ENCODE measurements around the gene RIN3. TPM values are rescaled to one million over a fixed set of nuclear protein-coding genes. Genes with fewer than 3 reads are reported as not detected.

Gene RIN3
- total RNA-seq, 1 donor from 2014 or later, result 28.0 TPM

GRCh38 chr14:92502541-92503286 is 10.9 kb upstream of the RIN3 start:
- Histone ChIP-seq H3K79me2 (ENCODE audit: insufficient read depth, low read length) (no peaks in the 10 kb centered on the region), H4K20me1 (ENCODE audit: insufficient read depth, low read length) (no peaks in the 10 kb centered on the region), H3K9me3 (ENCODE audit: insufficient read depth, low read depth, low read length) (no peaks in the 10 kb centered on the region), H3K27ac (ENCODE audit: low read depth, low read length) (no peak overlapping the region), H3K4me3 (ENCODE audit: insufficient read depth, low read depth, low read length) (no peak overlapping the region), H3K4me1 (ENCODE audit: insufficient read depth, low read length) (peaks cover 20% of the 10 kb centered on the region), H2AFZ (ENCODE audit: low read depth, low read length) (no peak overlapping the region), H3K36me3 (ENCODE audit: insufficient read depth, low read length) (no peaks in the 10 kb centered on the region), H3K27me3 (ENCODE audit: insufficient read depth, low read length) (peaks cover 5% of the 10 kb centered on the region), H3K4me2 (ENCODE audit: low read length) (no peak overlapping the region), H3K9ac (ENCODE audit: low read length) (no peak overlapping the region)
- peaks cover 3% of the 10 kb centered on the region for H3K9me3 Mint-ChIP-seq (ENCODE audit: unreplicated experiment)
- TF ChIP-seq EZH2 (IDR thresholded peaks at IDR 0.05; ENCODE audit: insufficient read depth, low read length) (no peak), CTCF (IDR thresholded peaks at IDR 0.05; ENCODE audit: insufficient read depth, low read depth, low read length) (no peak)
- FAIRE-seq (no peak), DNase-seq (ENCODE audit: low read depth) (no peak)
- no peak overlapping the region for H3K4me3 Mint-ChIP-seq (ENCODE audit: unreplicated experiment)
- H3K4me1 Mint-ChIP-seq (ENCODE audit: low read depth, unreplicated experiment), result peaks cover 31% of the 10 kb centered on the region
- peak overlapping the region; percentile 62 for H3K27ac Mint-ChIP-seq (ENCODE audit: unreplicated experiment)
- peaks cover 4% of the 10 kb centered on the region for H3K27me3 Mint-ChIP-seq (ENCODE audit: low read depth, unreplicated experiment)
- no peaks in the 10 kb centered on the region for H3K36me3 Mint-ChIP-seq (ENCODE audit: low read depth, unreplicated experiment)

GRCh38 chr14:92503756-92504491 is 9.7 kb upstream of the RIN3 start:
- DNase-seq (ENCODE audit: low read depth) (peak; percentile 62), FAIRE-seq (peak; percentile 73)
- Histone ChIP-seq H3K9ac (ENCODE audit: low read length) (peak overlapping the region; percentile 0), H3K27me3 (ENCODE audit: insufficient read depth, low read length) (peaks cover 5% of the 10 kb centered on the region), H4K20me1 (ENCODE audit: insufficient read depth, low read length) (no peaks in the 10 kb centered on the region), H3K27ac (ENCODE audit: low read depth, low read length) (peak overlapping the region; percentile 33), H3K79me2 (ENCODE audit: insufficient read depth, low read length) (no peaks in the 10 kb centered on the region), H3K36me3 (ENCODE audit: insufficient read depth, low read length) (no peaks in the 10 kb centered on the region), H3K9me3 (ENCODE audit: insufficient read depth, low read depth, low read length) (no peaks in the 10 kb centered on the region), H3K4me2 (ENCODE audit: low read length) (peak overlapping the region; percentile 26), H3K4me1 (ENCODE audit: insufficient read depth, low read length) (peaks cover 20% of the 10 kb centered on the region), H3K4me3 (ENCODE audit: insufficient read depth, low read depth, low read length) (no peak overlapping the region), H2AFZ (ENCODE audit: low read depth, low read length) (no peak overlapping the region)
- H3K4me3 Mint-ChIP-seq (ENCODE audit: unreplicated experiment), result no peak overlapping the region
- no peaks in the 10 kb centered on the region for H3K36me3 Mint-ChIP-seq (ENCODE audit: low read depth, unreplicated experiment)
- H3K27ac Mint-ChIP-seq (ENCODE audit: unreplicated experiment), result peak overlapping the region; percentile 80
- peaks cover 3% of the 10 kb centered on the region for H3K9me3 Mint-ChIP-seq (ENCODE audit: unreplicated experiment)
- H3K27me3 Mint-ChIP-seq (ENCODE audit: low read depth, unreplicated experiment), result peaks cover 3% of the 10 kb centered on the region
- peaks cover 31% of the 10 kb centered on the region for H3K4me1 Mint-ChIP-seq (ENCODE audit: low read depth, unreplicated experiment)
- TF ChIP-seq EZH2 (IDR thresholded peaks at IDR 0.05; ENCODE audit: insufficient read depth, low read length), result no peak
- TF ChIP-seq CTCF (IDR thresholded peaks at IDR 0.05; ENCODE audit: insufficient read depth, low read depth, low read length), result no peak

Data from astrocyte (in vitro differentiated cells and primary cell).